Right forelimb (tissue), 1 donor: Measurements from ENCODE around the gene ABO.
"Not testable (repeated sequence)": the region's sequence is repeated elsewhere in the genome, so short reads cannot be mapped to it uniquely, and the experiment has no call there.

Experiments
- DNase-seq: peaks from one replicate; pipeline ENCODE4 v3.0.0-alpha.2; 2018

ABO gene

DNA sequence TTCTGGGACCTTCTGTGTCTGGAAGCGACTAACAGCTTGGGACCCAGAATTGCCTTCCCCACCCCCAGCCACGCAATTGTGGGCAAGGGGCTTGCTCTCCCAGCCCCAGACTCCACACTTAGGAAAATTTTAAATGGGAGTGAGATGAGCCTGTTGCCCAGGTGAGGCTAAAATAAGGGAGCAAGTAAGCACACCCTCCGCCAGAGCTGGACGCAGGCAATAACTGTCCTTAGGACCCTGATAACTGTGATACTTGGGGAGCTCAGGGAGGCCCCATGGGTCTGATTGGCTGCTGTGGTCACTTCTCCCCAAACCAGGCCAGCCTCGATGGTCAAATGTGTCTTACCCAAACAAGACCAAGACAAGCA lies 13.3 kb downstream of the ABO start:
- no peak for DNase-seq

- DNase-seq: no peak
Measured at GRCh38 chr9:133261103-133261752, 13.8 kb downstream of the ABO start.

- DNase-seq: no peak
Measured at GRCh38 chr9:133260334-133261102, 14.5 kb downstream of the ABO start.

DNA sequence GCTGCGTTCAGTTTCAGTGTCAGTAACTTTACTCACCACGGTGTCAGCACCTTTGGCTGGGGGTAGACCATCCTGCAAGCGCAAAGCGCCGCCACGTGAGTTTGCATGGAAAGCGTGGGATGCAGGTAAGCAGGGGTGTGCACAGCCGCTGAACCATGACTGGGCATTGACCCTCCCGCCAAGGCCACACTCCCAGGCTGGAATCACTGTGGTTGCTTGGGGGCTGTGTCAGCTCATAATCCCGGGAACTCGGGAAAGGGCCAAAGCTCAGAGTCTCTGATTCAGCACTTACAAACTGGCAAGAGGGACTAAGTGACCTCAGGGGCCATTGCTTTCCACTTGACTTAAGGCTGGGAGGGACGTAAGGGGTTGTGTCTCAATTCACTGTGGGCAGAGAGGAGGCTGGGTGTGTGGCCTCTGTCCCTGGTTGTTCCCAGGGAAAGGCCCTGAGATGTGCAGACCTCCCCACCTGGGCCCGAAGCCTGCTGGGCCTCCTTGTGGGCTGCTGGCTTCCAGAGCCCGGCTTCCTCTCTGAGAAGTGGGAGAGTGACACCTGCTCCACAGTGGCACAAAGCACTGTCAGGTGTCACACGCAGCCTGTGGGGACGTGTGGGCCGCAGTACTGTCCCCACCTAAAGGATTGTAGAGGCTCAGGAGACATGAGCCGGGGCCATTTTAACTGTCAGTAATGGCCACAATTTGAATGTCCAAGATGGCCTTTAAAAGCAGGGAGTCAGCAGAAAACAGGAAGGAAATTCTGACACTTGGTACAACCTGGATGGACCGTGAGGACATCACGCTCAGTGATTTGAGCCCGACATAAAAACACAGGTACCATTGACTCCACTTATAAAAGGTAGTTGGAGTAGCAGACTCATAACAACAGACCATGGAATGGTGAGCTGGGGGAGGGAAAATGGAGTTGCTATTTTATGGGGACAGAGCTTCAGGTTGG lies 16.7 kb downstream of the ABO start:
- no peak for DNase-seq

GRCh38 chr9:133257465-133257956 lies 17.5 kb downstream of the ABO start:
- no peak for DNase-seq

DNA sequence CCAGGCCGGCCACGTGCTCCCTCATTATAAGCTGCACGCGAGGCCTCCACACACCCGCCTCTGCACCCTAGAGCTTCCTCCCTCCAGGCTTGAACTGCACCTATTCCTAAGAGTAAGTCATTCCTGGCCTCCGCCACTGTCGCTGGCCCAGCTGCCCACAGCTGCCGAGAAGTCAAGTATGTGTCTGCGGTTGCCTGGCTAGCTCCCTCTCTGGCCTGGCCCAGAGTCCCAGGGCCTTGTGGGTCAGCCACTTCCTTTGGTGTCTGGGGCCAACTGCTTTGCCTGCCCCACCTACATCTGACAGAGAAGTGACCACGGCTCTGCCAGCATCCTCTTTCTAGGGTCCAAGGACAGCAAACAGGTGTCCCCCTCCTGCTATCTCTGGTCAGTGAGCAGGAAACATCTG lies 18.3 kb downstream of the ABO start:
- no peak for DNase-seq

GRCh38 chr9:133256136-133256461 lies 18.9 kb downstream of the ABO start:
- no peak for DNase-seq

GRCh38 chr9:133255371-133256135 lies 19.4 kb downstream of the ABO start:
- no peak for DNase-seq

- DNase-seq: no peak
Measured at GRCh38 chr9:133254471-133254870, 20.5 kb downstream of the ABO start.

DNA sequence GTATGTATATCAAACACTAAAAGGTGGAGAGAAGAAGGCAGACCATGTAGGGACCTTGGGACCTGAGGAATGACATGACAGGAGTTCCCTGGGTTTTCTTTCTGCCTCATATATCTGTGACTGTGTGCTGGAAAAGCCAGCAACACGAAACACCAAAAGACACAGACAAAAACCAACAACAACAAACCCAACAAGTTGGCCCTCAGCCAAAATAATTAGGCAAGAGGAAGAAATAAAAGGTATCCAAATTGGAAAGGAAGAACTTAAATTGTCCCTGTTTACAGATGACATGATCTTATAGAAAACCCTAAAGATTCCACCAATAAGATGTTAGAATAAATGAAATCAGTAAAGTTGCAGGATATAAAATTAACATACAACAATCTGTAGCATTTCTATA lies 21.7 kb downstream of the ABO start:
- DNase-seq: no peak

DNA sequence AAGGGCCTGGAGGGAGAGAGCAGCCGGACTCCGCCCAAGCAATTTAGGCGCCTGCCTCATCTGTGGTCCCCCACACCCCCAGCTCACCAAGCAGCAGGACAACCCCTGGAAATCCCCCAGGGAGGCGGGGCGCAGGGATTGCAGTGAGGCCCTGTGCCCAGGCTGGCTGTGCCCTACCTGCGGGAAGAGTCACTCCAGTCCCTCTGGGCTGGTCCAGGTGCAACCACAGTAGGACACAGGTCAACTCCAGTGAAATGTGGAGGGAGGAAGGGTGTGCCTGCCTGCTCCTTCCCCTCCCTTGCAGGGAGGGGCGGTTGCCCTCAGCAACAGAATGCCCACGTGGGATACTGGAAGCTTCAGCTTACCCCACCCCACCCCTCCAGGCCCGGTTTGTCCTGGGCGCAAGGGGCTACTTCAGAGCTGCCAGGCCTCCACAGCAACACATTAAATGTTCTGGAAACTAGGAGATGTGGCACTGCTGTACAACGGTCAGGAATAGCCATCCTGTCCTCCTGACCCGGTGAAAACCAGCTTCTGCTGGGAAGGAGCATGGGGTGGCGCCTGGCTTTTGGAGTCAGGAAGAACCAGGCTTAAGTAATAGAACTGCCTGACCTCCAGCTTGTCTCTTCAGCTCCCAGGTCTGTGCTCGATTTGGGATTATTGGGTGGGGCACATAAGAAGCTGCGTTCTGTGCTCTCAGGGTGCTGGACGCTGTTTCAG lies 22.5 kb downstream of the ABO start:
- DNase-seq: no peak

GRCh38 chr9:133251773-133252172 lies 23.2 kb downstream of the ABO start:
- DNase-seq: no peak

DNA sequence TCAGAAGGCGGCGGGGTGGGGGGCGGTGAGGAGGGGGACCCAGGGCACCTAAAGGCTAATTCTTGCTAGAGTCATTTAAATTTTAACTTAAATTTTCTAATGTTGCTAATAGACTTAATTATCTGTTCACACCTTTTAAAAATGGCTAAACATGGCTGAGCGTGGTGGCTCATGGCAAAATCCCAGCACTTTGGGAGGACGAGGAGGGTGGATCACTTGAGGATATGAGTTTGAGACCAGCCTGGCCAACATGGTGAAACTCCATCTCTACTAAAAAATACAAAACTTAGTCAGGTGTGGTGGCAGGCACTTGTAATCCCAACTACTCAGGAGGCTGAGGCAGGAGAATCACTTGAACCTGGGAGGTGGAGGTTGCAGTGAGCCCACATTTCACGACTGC lies 23.8 kb downstream of the ABO start:
- DNase-seq: not testable (repeated sequence)

GRCh38 chr9:133250741-133251170 lies 24.2 kb downstream of the ABO start:
- no peak for DNase-seq

DNA sequence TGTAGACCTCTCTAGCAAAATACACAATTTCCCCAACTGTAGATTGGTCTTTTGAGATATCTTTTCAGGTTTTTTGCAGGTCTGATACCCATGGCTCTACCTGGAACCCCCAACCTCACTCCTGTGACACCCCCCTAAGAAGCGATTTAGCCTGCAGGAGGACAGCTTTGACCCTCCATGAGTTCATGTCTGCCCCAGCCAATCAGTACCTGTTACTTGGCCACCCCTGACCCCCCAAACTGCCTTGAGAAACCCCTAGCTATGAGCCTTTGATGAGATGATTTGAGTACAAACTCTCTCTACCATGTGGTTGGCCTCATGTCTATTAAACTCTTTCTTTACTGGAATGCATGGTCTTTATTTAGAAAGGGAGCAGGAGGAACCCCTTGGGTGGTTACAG lies 25.7 kb downstream of the ABO start:
- DNase-seq: no peak

DNA sequence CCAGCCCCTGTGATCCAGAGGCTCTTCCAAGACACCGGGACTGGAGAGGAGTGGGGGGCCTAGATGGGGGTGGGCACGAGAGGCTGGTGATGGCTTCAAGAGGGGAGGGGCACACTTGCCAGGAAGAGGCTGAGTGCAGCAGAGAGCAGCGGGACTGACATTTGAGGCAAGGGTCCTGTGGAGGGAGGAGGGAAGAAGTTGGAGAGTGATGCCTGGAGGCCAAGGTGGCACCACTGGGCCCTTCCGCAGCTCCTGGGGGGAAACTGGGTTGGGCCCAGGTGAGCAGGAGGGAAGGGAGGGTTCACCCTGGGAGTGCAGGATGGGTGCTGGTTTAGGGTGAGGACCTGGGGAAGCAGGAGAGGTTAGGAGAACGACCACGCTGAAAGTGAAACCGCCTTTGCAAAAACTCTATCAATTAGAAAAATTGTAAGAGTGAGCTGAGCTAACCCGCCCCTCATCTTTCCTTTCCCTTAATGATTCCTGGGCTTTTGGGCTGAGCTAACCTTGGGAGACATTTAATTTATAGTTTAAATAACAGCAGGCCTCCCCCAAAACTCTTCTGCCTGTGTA lies 26.2 kb downstream of the ABO start:
- no peak for DNase-seq

GRCh38 chr9:133247632-133248031 lies 27.4 kb downstream of the ABO start:
- DNase-seq: no peak

DNA sequence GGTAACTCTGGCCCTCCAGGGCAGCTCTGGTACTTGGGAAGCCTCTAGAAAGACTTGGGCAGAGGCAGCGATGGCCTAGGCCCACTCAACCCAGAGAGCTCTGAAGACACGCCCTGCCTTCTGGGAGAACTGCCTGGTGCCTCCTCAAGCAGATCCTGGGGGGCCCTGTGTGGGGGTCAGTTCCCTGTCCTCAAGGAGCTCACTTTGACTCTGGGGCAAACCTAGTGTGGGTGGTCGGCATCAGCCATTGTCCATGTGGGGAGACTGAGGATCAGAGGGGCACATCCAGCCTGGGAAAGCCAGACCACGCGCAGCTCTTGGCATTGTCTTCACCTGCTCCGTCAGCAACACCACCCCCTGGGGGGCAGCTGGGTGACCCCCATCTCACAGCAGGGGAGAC lies 28.0 kb downstream of the ABO start:
- DNase-seq: no peak

- no peak for DNase-seq
Measured at GRCh38 chr9:133246562-133246961, 28.4 kb downstream of the ABO start.

GRCh38 chr9:133242991-133243390 lies 32.0 kb downstream of the ABO start:
- DNase-seq: no peak

GRCh38 chr9:133242241-133242640 lies 32.8 kb downstream of the ABO start:
- no peak for DNase-seq
